DMS79 (cell line): ENCODE data around the gene TOX3.
A peak's percentile ranks its signal among the peaks of the same experiment; 100 is the strongest.

Source experiments
- DNase-seq: peaks from one replicate; lab custom pipeline; 2025; lab: John Stamatoyannopoulos, UW

TOX3 gene

GRCh38 chr16:52492789-52493357 lies 54.1 kb downstream of the TOX3 start:
- no peak for DNase-seq

- no peak for DNase-seq
These were observed 55.7 kb downstream of the TOX3 start for GRCh38 chr16:52491216-52491615.

- no peak for DNase-seq
These were observed 57.0 kb downstream of the TOX3 start for GRCh38 chr16:52489894-52490293.

- no peak for DNase-seq
These were observed 58.1 kb downstream of the TOX3 start for GRCh38 chr16:52488837-52489289.

DNA sequence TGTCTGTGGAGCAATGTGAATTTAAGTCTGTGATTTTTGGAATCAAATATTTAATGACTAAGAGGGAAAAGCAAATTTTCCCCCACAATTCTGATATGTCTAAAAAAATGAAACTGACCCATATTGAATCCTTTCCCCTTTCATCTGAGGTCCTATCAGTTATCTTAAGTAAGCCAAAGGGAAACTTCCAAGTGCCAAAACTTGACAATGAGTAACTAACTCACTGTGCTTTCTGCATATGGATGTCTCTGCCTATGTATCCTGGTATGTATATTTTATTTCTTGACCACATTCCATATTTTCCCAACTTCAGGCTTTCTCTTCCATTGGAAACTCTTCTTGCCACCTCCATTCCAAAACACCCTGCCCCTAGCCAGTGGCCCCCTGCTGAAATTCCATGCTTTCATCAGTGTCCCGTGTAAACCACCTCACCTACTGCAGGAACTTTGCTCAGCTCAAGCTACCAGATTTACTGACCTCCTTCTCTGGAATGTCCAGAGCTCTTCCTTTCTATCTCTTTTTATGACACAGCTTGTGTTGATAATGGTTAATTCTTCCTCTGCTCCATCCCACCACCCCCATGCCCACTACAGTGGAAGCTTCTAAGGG lies 59.0 kb downstream of the TOX3 start:
- no peak for DNase-seq

DNA sequence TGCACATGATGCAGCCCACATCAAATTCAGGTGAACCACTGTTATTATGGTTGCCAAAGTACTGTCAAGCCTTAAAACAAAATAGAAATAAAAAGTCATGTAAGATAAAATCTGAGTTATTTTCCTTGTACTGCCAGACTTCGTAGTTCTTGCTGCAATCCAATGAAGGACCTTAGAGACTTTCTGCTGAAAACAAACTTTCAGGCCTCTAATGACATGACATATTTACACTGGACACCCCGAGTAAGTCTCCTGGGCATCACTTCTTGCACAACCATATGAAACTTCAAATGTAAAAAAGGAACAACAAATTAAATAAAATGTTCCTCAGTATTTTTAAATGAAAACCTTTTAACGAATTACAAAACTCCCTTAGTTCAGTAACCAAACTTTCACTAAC lies 66.7 kb downstream of the TOX3 start:
- DNase-seq, result no peak

DNA sequence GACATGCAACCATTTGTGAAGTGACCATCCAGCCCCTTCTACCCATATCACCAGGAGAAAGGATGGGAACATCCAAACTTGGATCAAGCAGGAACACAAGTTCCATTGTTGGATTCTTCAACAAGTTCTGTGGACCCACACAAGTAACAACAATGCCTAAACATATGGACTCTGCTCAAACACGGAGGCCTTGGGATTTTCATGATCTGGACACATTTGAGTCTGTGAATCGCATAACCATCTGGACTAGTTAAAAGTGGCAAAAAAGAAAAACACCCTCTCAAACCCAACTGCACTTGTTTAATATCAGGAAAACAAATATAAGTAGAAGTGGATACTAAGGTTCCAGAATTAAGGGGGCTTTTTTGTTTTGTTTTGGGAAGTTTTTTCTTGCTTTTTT lies 70.8 kb downstream of the TOX3 start:
- DNase-seq, result no peak

- no peak for DNase-seq
These were observed 72.3 kb downstream of the TOX3 start for GRCh38 chr16:52474679-52475078.

DNA sequence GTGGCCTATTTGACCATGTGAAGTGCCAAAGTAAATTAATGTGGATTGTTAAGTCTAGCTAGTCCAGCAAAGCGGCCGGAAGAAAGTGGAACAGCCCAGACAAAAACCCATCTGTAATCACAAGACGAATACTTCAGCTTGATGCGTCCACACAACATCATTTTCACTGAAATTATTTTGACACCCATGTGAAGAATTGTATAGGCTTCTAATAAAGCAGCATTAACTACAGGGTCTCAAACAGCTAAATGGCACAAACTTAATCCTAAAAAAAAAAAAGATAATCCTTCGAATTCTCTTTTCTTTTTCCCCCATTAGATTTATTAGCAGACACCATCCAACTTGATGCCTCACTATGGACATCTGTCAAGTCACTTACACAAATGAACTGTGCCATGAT lies 73.8 kb downstream of the TOX3 start:
- no peak for DNase-seq

DNA sequence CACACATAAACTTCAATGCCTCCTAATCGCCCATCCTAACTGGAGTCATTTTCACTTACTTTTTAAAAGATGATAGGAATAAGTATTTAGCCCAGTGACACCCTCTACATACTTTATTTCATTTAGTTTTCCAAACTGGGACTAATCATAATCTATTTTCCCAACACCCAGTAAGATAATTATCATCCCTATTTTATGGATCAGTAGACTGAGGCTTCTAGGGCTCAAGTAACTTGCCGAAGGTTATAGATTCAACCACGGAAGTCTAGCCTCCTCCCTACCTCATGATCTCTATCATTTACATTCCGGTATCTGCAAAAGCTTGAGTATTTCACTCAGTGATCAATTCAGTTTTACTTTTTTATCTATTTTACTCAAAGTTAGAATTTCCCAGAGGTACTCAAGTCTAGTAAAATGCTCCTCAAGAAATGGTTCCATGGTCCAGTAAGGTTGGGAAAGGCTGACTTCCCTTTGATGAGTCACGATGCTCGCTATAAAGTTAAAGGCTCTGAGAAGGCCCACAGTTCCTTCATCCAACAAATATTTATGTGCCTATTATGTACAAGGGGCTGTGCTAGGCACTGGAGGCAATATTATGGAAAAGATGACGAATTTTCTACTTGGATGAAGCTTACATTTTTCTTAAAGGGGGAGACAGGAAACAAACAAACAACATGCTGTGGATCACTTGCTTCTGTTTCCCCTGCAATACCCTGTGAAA lies 75.1 kb downstream of the TOX3 start:
- no peak for DNase-seq

DNA sequence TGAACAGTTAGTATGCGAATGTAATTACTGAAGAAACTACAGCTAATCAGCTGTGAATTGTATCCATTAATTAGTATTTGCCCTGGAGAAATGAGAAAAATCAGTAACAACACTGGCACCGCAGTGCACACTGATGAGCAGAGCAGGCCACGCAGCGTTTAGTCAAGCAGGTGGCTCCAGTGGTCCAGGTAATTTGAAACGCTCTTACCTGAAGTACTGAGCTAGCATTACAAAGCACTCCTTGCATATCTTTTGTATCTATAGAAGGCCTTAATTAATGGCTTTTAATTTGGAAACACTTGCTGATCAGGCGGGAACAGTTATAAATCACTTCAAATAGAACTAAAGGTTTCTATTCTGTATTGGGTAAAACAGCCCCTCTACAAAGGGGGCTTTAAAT lies 76.4 kb downstream of the TOX3 start:
- peak; percentile 59 for DNase-seq

DNA sequence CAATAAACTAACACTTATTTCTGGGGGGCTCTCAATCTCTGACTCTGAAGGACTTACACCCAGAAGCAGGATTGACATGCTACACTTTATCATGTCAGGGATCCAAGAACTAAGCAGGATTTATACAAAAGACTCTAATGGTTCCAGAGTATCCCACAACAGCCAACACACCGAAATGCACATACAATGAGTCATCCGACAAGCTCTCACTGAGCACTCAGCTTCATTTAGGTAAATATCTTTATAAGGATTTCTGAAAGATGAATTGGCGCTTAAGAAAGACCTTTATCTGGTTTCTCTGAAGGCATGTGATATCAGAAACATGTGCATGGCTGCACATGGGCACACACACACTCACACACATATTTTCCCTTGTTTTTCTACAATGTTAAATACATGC lies 77.2 kb downstream of the TOX3 start:
- peak; percentile 49 for DNase-seq

- no peak for DNase-seq
These were observed 77.9 kb downstream of the TOX3 start for GRCh38 chr16:52469091-52469490.

DNA sequence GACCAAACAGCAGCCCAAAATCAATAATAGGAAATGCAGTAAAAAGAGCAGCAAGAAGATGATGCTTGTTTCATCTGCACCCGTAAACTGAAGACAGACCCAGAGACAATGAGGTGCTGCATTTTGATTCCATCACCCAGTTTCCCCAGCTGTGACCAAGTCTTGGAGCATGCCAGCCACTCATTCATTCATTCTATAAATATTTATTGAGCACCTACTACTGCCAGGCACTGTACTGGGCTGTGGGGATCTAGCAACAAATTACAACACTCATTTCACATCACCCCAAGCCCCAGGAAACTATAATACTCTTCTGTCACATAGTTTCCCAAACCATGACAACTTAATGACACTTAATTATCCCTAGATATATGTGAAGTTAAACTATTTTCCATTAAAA lies 79.2 kb downstream of the TOX3 start:
- DNase-seq, result no peak

- DNase-seq, result no peak
These were observed 79.9 kb downstream of the TOX3 start for GRCh38 chr16:52466994-52467393.

DNA sequence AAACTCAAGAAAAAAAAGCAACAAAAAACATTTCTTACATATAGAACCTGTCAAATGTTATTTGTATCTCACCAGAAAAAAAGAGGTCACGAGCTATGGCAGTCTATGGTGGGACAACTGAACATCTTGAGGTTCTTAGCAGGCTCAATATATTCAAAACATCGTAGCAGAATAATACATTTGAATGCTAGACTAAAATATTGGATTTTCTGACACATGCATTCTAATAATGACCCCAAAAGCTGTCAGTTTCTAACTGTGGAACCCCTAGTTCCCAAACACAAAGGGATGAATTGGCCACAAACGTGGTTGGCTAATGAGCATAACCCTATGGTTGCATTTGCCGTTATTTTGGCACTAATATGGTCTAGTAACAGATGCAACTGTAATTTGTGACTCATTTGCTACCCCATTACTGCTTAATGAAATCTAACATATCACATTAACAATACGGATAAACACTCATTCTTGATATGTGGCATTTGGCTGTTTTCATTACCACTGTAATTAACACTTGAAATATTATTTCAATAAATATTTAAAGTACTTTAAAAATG lies 81.2 kb downstream of the TOX3 start:
- DNase-seq, result no peak

- no peak for DNase-seq
These were observed 83.0 kb downstream of the TOX3 start for GRCh38 chr16:52463904-52464303.

DNA sequence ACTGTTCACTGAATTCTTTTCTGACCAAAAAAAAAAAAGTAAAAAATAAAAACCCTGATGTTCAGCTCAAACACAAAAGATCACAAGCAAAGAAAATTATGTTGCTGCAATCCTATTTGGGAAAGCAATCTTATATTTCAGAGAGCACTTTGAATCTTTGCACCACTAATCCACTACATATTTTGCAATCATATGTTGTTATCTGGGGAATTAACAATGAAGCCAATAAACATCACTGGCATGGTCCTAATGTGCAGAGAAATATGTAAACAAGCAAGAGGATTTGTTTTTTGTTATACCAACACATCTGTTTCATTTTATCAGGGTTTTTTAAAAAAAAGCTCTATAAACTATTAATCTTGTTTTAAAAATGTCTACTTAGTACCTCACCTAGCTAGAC lies 84.1 kb downstream of the TOX3 start:
- DNase-seq, result no peak

DNA sequence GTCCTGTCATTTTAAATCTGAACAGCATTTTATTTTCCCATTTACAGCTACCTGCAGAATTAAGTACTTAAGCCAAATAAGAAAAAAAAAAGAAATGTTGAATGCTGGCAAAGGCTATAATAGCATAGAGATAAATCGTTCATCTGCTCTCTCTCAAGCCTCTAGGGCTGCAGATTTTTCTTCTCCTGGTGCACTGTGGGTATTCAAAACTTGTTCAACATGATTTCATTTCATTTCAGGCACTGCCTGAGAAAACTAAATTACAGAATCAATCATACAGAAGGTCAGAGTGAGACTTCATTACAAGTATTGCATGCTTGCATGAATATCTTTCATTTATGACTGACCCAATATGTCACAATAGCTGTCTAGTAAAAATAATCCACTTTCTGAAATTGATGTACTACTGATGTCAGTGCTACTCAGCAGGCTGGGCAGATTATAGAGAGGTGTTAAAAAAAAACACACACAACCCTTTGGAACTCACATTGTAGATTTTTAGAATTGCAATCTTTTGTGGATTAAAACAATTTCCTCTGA lies 86.2 kb downstream of the TOX3 start:
- DNase-seq, result no peak

DNA sequence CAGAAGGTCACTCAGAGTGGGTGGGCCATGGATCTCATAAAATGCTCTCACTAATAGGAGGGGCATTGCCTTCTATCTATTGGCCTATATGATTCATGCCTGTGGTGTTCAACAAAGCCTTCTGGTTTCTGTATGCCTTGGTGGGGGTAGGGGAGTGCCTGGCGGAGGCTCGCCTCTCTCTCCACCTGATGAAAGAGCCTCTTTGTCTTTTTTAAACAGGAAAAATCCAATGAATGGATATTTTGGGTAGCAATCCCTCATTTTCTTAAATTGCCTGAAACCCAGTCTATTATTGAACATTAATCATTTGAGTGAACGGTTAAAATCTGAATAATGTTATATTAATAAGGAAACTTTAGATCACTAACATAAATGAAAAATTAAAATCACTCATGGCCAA lies 90.6 kb downstream of the TOX3 start:
- no peak for DNase-seq

DNA sequence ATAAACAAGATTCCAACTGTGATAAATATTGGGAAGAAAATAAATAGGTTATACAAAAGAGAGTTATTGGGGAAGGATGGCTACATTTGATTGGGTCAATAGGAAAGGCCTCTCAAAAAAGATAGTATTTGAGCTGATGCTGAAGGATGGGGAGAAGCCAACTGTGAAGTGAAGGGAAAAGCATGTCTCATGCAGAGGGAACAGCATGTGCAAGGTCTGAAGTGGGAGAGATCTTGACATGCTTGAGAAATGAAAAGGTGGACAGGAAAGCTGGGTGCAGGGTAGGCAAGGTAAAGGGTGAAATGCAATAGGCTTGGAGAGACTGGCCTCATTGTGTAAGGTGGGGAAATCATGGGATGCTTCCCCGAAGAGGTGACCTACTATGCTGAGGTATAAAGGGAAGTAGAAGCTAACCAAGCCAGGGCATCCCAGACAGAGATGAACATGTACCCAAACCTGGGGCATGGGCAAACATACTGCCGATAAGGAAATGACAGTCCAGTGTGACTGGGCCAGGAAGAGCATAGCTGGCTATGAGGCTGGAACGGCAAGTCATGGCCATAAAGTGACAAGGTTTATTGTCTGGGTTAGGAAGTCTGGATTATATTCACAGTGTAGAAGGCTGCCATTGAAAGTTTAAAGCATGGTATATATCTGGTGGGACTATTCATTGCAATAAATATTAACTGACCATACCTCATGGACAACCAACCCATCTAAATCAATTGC lies 91.2 kb downstream of the TOX3 start:
- DNase-seq, result no peak

- DNase-seq, result no peak
These were observed 93.3 kb downstream of the TOX3 start for GRCh38 chr16:52453644-52454043.
